Measurements from ENCODE around the gene UQCC2. TPM values are rescaled to one million over a fixed set of nuclear protein-coding genes. Genes with fewer than 3 reads are reported as not detected.

Gene UQCC2
- total and polyA plus RNA-seq, 2 of the 8 experiments (the other 6 are each of a cell fraction or from before 2014, with no cell fraction given): 52.1 to 104 TPM

GRCh38 chr6:33721508-33721907, 10.0 kb upstream of the UQCC2 start:
- H3K4ac ChIP-seq (replicated peaks; ENCODE audit: insufficient read length, low read depth, low read length): no peak overlapping the region
- H3K9me3 ChIP-seq (ENCODE audit: insufficient read depth in 2 of 2, low read depth in 1 of 2, low read length in 1 of 2): no peaks in the 10 kb centered on the region
- ChIA-PET POLR2A (ENCODE audit: partially characterized antibody) (no interaction called here), CTCF (ENCODE audit: partially characterized antibody) (interaction anchor here (0.8 to 3.5 kb wide), 4 partner anchors 10 to 136 kb away, joined by 3 to 14 read pairs (median 3); partner anchors contain the start of gene UQCC2)
- H3K56ac ChIP-seq (replicated peaks; ENCODE audit: insufficient read length, low read depth, low read length): no peak overlapping the region
- no peaks in the 10 kb centered on the region for H3K23me2 ChIP-seq (ENCODE audit: low read depth, low read length)
- no peak overlapping the region for H2BK5ac ChIP-seq (ENCODE audit: low read depth, low read length)
- H2BK12ac ChIP-seq (ENCODE audit: low read depth, low read length): no peak overlapping the region
- H4K8ac ChIP-seq (ENCODE audit: extremely low read depth, insufficient read depth, low read length): no peak overlapping the region
- no peaks in the 10 kb centered on the region for H3K79me1 ChIP-seq (ENCODE audit: low read depth, low read length)
- H3K9ac ChIP-seq (replicated peaks in 1 of 4; ENCODE audit: extremely low read depth in 1 of 4, low read depth in 3 of 4, low read length in 3 of 4): no peak overlapping the region
- H2AK5ac ChIP-seq (ENCODE audit: low read depth, low read length): no peak overlapping the region
- H3K4me2 ChIP-seq (ENCODE audit: insufficient read depth in 1 of 2, low read depth in 2 of 2, low read length in 2 of 2): no peak overlapping the region
- H4K91ac ChIP-seq (replicated peaks; ENCODE audit: insufficient read length, low read length): no peak overlapping the region
- no peak overlapping the region for H3K23ac ChIP-seq (ENCODE audit: insufficient read length)
- no peak overlapping the region for H3K18ac ChIP-seq (ENCODE audit: extremely low read depth, low read length)
- 81% methylated on average over 5 of the region's 5 CpGs; no CpG with 5 or more reads in 1 of the 2 experiments for WGBS, 2 experiments (ENCODE audit: extremely low coverage in 1 of 2, insufficient coverage in 1 of 2, insufficient read length in 1 of 2, insufficient replicate concordance in 2 of 2, low coverage in 1 of 2, low lambda C conversion rate in 2 of 2, missing lambda C conversion rate in 1 of 2)
- H2AFZ ChIP-seq (ENCODE audit: low read length): no peak overlapping the region
- no peaks in the 10 kb centered on the region for H4K20me1 ChIP-seq (replicated peaks in 1 of 2; ENCODE audit: control insufficient read depth in 1 of 2, insufficient read depth in 2 of 2, low read length in 2 of 2)
- H2BK120ac ChIP-seq (replicated peaks; ENCODE audit: low read depth, low read length): no peak overlapping the region
- no peak overlapping the region for H3K27ac ChIP-seq (ENCODE audit: low read depth, low read length)
- H3K14ac ChIP-seq (ENCODE audit: insufficient read length): no peak overlapping the region
- H3K27me3 ChIP-seq (replicated peaks in 1 of 4; ENCODE audit: control insufficient read depth in 3 of 4, extremely low read depth in 1 of 4, insufficient read depth in 3 of 4, low read length in 3 of 4): no peaks in the 10 kb centered on the region
- H2BK20ac ChIP-seq (ENCODE audit: low read length): no peak overlapping the region
- H2BK15ac ChIP-seq (ENCODE audit: low read length): no peak overlapping the region
- FAIRE-seq (no peak), DNase-seq (ENCODE audit: low read depth in 1 of 2, low spot score in 2 of 2) (no peak)
- peaks cover 1 to 8% (median 4%) of the 10 kb centered on the region in 4 experiments; a peak in 5 of 7 replicates for H3K4me1 ChIP-seq (replicated peaks in 1 of 4; ENCODE audit: control insufficient read depth in 3 of 4, insufficient read depth in 4 of 4, low read length in 3 of 4)
- no peaks in the 10 kb centered on the region for H3K36me3 ChIP-seq (ENCODE audit: control insufficient read depth in 2 of 4, insufficient read depth in 4 of 4, low read length in 3 of 4)
- H3K79me2 ChIP-seq (ENCODE audit: control insufficient read depth in 1 of 2, insufficient read depth in 2 of 2, low read length in 2 of 2): no peaks in the 10 kb centered on the region
- no peak overlapping the region for H3K4me3 ChIP-seq (ENCODE audit: extremely low read depth in 1 of 4, insufficient read depth in 2 of 4, low read depth in 3 of 4, low read length in 4 of 4)
- no peak overlapping the region for H4K5ac ChIP-seq (ENCODE audit: insufficient read length, low read depth, low read length)
- TF ChIP-seq BCL11A (IDR thresholded peaks at IDR 0.05; ENCODE audit: low read depth in 2 of 2, low read length in 2 of 2) (no peak), ATF3 (IDR thresholded peaks at IDR 0.05; ENCODE audit: insufficient read depth, low read depth, low read length) (no peak), SP2 (IDR thresholded peaks at IDR 0.05; ENCODE audit: low read length) (no peak), ASH2L (IDR thresholded peaks at IDR 0.05; ENCODE audit: low read length) (no peak), SIRT6 (IDR thresholded peaks at IDR 0.05; ENCODE audit: low read length) (no peak), SIX5 (IDR thresholded peaks at IDR 0.05; ENCODE audit: low read depth, low read length) (no peak), CBX5 (IDR thresholded peaks at IDR 0.05; ENCODE audit: low read depth, low read length) (no peak), JUND (IDR thresholded peaks at IDR 0.05; ENCODE audit: low read length) (no peak), PHF8 (conservative IDR thresholded peaks at IDR 0.05; ENCODE audit: low read depth, low read length) (no peak), SP4 (IDR thresholded peaks at IDR 0.05; ENCODE audit: low read length) (no peak), SUZ12 (IDR thresholded peaks at IDR 0.05; ENCODE audit: low read length) (no peak), CHD2 (IDR thresholded peaks at IDR 0.05; ENCODE audit: low read length) (no peak), HDAC6 (IDR thresholded peaks at IDR 0.05; ENCODE audit: low read depth, low read length) (no peak), BRCA1 (IDR thresholded peaks at IDR 0.05; ENCODE audit: low read depth, low read length) (no peak), SRF (IDR thresholded peaks at IDR 0.05; ENCODE audit: low read depth, low read length) (no peak), CTBP2 (IDR thresholded peaks at IDR 0.05; ENCODE audit: borderline replicate concordance, insufficient read depth, insufficient read length, low read length) (no peak)
